Neural progenitor cell (in vitro differentiated cells): Measurements from ENCODE around the gene GLG1.

Source experiments
- EZH2 ChIP-seq: fragments of 200-600 bp; sonication (generic); IDR thresholded peaks from 2 replicates; pipeline ENCODE4 v1.6.1; 2017; ENCODE audit warnings: antibody characterized with exemption, mild to moderate bottlenecking, moderate library complexity
- EZH2phosphoT487 ChIP-seq: fragments of 200-600 bp; sonication (generic); IDR thresholded peaks from 2 replicates; pipeline ENCODE4 v1.6.1; 2017; ENCODE audit warnings: antibody characterized with exemption
- TF ChIP-seq, protein P1 (sequence below): fragments of 200-600 bp; sonication (generic); IDR thresholded peaks from 2 replicates; pipeline ENCODE4 v1.5.1; 2017; ENCODE audit warnings: antibody characterized with exemption, mild to moderate bottlenecking

DNA sequence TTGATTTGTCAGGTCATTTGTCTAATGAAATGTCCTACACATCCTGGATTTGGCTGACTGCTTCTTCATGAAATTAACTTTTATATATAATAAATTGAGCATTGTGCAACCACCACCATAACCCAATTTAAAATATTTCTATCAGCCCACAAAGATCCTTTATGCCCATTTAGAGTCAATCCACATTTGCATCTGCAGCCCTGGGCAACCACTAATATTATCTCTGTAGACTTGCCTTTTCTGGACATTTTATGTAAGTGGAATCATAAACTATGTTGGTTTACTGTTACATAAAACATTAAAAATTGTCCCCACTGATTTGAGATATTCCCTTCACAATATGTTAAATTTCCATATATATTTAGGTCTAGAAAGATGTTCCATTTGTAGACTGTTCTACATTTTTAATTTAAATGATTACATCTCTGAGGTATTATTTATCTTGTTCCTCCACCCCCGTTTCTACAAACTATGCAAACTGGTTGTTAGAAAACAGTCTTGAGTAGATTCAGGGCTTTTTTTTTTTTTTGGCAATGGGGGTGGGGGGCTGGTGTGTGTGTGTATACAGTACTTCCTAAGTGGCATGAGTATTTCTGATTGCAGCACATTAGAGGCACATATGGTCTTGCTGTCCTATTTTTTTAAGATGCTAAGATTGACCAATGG is 43.1 kb upstream of the GLG1 start:
- TF ChIP-seq, protein P1, sequence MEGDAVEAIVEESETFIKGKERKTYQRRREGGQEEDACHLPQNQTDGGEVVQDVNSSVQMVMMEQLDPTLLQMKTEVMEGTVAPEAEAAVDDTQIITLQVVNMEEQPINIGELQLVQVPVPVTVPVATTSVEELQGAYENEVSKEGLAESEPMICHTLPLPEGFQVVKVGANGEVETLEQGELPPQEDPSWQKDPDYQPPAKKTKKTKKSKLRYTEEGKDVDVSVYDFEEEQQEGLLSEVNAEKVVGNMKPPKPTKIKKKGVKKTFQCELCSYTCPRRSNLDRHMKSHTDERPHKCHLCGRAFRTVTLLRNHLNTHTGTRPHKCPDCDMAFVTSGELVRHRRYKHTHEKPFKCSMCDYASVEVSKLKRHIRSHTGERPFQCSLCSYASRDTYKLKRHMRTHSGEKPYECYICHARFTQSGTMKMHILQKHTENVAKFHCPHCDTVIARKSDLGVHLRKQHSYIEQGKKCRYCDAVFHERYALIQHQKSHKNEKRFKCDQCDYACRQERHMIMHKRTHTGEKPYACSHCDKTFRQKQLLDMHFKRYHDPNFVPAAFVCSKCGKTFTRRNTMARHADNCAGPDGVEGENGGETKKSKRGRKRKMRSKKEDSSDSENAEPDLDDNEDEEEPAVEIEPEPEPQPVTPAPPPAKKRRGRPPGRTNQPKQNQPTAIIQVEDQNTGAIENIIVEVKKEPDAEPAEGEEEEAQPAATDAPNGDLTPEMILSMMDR, result no peak
- no peak for TF ChIP-seq EZH2
- TF ChIP-seq EZH2phosphoT487, result no peak
